Posterior vena cava (tissue), 2 donors: Measurements from ENCODE around the gene ZSCAN25. TPM values are rescaled to one million over a fixed set of nuclear protein-coding genes. Genes with fewer than 3 reads are reported as not detected.

Experiments
- DNase-seq: peaks from one replicate; pipeline ENCODE4 v3.0.0-alpha.2; 2020; ENCODE audit warnings: low spot score
- intact Hi-C, 2 donors: fragments of 100-400 bp; cut with DNase I; formaldehyde crosslinking; loops; one replicate each; pipeline versions ENCODE4 v1.14.1 to v1.14.2; 2022 to 2023
- total RNA-seq, 2 donors: library from RNA; stranded (reverse); fragmentation: NEBNext Ultra II Directional; extraction: Animal tissue kit (Norgen Biotek cat#: 25700); gene quantifications; one replicate each; pipeline ENCODE4 v1.2.1, GENCODE V29; 2021
- donor health status: DM: yes; HTN: yes; CAD: no.
- donor health status: DM: yes; HTN: yes; CAD: no.

ZSCAN25 gene
- total RNA-seq, 2 donors from 2014 or later: 10.9 to 12.4 TPM

DNA sequence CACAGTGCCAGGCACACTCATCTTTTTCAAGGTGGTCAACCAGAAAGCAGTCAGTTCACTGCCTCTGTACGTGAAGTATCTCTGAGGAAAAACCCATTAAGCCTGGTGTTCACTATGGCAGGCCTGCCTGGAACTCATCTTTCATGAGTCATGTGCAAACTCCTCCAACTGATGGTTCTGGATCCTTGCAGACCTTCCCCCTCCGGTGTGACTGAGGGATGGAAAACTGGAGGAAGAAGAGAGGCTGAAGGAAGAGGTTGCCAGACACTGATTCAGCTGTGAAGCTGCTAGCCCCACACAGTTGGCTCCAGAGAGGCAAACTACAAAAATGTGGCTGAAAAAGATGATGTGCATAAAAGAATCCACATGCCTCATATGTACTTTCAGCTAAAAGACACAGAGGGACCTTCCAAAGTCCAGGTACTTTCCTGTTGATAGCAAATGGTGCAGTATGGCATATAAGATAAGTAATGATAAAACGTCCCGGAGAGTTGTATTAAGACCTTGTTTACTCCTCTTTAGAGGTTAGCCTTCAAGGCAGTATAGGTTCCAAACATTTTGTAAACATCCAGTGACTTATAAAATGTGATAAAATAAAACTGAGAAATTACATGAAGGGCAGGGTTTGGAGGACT is 60.4 kb downstream of the ZSCAN25 start:
- DNase-seq: no peak
- intact Hi-C loops: no loop called here

DNA sequence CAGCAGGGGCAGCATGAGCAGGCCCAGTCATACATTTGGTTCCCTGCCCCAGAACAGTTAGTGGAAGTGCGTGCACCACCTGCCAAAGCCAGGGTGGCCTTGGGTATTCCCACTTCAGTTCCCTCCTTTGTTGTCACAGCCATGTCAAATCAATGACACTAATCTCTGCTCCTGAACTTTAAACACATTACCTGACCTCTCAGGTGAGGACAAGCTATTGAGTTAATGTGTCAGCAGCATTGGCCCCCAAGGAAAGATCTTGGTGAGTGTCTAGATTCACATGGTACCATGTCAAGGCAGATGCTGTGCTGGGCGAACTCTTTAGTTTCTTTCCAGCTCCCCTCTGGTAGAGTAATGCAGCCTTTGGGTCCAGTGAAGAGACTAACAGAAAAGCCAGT is 60.9 kb downstream of the ZSCAN25 start:
- no peak for DNase-seq
- intact Hi-C loops: no loop called here

DNA sequence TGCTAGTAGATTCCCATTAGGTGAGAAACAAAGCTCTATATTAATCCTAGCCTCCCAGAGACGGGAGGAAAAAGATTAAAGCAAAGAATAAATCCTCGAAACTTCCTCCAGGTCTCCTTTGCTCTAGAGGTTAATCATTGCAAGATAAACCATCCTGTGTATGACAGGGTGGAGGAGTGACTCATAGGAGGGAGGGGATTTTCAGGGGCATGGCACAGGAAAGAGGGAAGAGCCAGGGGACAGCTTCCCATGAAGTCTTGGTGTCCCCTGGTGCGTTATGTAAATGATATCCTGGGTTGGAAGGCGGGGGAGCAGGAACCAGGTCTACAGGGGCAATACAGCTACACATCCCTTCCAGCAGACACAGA is 62.3 kb downstream of the ZSCAN25 start:
- intact Hi-C loops: no loop called here
- DNase-seq: no peak

DNA sequence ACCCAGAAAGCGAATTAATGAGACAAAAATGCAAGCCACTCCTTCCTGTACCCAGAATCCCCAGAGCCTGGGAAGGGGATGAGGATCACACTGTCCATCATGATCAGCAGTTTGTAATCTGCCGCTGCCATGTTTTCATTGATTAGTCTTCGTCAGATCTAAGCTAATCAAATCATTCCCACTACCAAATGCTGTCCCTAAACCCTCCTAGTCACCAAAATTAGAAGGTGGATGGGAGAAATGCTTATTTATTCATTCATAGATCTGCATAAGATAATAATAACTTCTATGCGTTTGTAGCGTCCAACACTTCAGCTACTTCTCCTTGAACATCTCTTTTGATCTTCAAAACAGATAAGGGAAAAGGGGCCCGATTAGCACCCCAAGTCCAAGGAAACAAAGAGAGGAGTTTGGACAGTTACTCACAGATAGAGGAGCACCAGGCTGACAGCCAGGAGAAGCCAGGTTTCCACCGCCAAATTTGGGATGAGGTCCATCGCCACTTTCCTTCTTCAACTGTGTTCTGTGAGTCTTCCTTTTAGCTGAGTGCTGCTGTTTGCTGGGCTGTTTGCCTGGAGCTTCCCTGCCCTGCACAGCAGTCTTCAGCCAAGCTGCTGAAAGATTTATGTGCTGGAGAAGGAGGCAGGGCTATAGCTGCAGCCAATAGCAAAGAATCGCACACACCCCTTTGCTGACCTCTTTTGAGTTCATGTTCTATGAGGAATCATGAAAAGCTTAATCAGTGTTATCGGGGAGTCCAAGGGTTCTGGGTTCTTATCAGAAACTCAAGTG is 62.9 kb downstream of the ZSCAN25 start, which contains the start of gene CYP3A5:
Gene CYP3A5 (minus strand): TSS at position 597 of the 792 bp plus-strand sequence. CDS start 100 bp downstream, at position 497.
- intact Hi-C loops: no loop called here
- DNase-seq: no peak

Other genes with a start within 250 kb of the ZSCAN25 start
- 100 to 1,000 TPM; 102 to 144 TPM for gene ARPC1B, start 242.2 kb upstream of the ZSCAN25 start, total RNA-seq
- 10 to 100 TPM; 84.1 to 95.6 TPM for gene PDAP1, start 208.3 kb upstream of the ZSCAN25 start, total RNA-seq
- gene BUD31, start 208.0 kb upstream of the ZSCAN25 start, total RNA-seq: 10 to 100 TPM; 48.2 to 57.1 TPM
- gene PTCD1, start 178.1 kb upstream of the ZSCAN25 start, total RNA-seq: 1 to 10 TPM; 3.1 to 5.6 TPM
- gene CPSF4, start 178.0 kb upstream of the ZSCAN25 start, total RNA-seq: 10 to 100 TPM; 22.9 to 25.7 TPM
- gene ATP5MF, start 150.8 kb upstream of the ZSCAN25 start, total RNA-seq: 100 to 1,000 TPM; 143 to 200 TPM
- gene ZNF789, start 144.1 kb upstream of the ZSCAN25 start, total RNA-seq: 1 to 10 TPM; 8.0 to 9.8 TPM
- 10 to 100 TPM; 17.5 to 20.0 TPM for gene ZNF394, start 116.7 kb upstream of the ZSCAN25 start, total RNA-seq
- gene ZKSCAN5, start 112.3 kb upstream of the ZSCAN25 start, total RNA-seq: 1 to 10 TPM; 5.9 to 7.0 TPM
- gene FAM200A, start 64.8 kb upstream of the ZSCAN25 start, total RNA-seq: 1 to 10 TPM; 3.2 to 5.4 TPM
- 10 to 100 TPM; 55.2 to 75.5 TPM for gene ZNF655, start 58.3 kb upstream of the ZSCAN25 start, total RNA-seq
- 1 to 10 TPM in 1 of 2 donors, under 1 TPM in 1; 0.57 to 2.0 TPM for gene TMEM225B, start 18.7 kb upstream of the ZSCAN25 start, total RNA-seq
- 1 to 10 TPM in 1 of 2 donors, under 1 TPM in 1; 0.62 to 1.8 TPM for gene CYP3A5, start 63.0 kb downstream of the ZSCAN25 start, total RNA-seq
- gene CYP3A7, start 118.2 kb downstream of the ZSCAN25 start, total RNA-seq: not detected
- gene CYP3A4, start 167.2 kb downstream of the ZSCAN25 start, total RNA-seq: not detected
- under 1 TPM in 1 of 2 donors, not detected in 1; 0.14 TPM for gene CYP3A43, start 211.1 kb downstream of the ZSCAN25 start, total RNA-seq